ENCODE measurements around the gene LAMP1.

LAMP1 gene

GRCh38 chr13:113273851-113274590, 23.0 kb upstream of the LAMP1 start:
- TF ChIP-seq GLIS3 (CRISPR knock-in tag; IDR thresholded peaks at IDR 0.05) (no peak), SNAI2 (CRISPR knock-in tag; IDR thresholded peaks at IDR 0.05) (no peak), CREB5 (CRISPR knock-in tag; IDR thresholded peaks at IDR 0.05; ENCODE audit: low read depth) (no peak), ZFP3 (CRISPR knock-in tag; IDR thresholded peaks at IDR 0.05) (no peak), CSRNP3 (CRISPR knock-in tag; IDR thresholded peaks at IDR 0.05) (no peak), ARNTL (CRISPR knock-in tag; IDR thresholded peaks at IDR 0.05; ENCODE audit: borderline replicate concordance, low read depth) (no peak), BACH2 (CRISPR knock-in tag; IDR thresholded peaks at IDR 0.05; ENCODE audit: borderline replicate concordance) (no peak), ZFP30 (CRISPR knock-in tag; IDR thresholded peaks at IDR 0.05) (no peak), ZNF70 (CRISPR knock-in tag; IDR thresholded peaks at IDR 0.05) (no peak), POU6F1 (CRISPR knock-in tag; IDR thresholded peaks at IDR 0.05; ENCODE audit: borderline replicate concordance, low read depth) (no peak), RARB (CRISPR knock-in tag; IDR thresholded peaks at IDR 0.05) (no peak), PPARA (CRISPR knock-in tag; IDR thresholded peaks at IDR 0.05; ENCODE audit: borderline replicate concordance) (no peak), ZNF565 (CRISPR knock-in tag; conservative IDR thresholded peaks at IDR 0.05; ENCODE audit: low read depth) (no peak)
- TF ChIP-seq, protein P1, sequence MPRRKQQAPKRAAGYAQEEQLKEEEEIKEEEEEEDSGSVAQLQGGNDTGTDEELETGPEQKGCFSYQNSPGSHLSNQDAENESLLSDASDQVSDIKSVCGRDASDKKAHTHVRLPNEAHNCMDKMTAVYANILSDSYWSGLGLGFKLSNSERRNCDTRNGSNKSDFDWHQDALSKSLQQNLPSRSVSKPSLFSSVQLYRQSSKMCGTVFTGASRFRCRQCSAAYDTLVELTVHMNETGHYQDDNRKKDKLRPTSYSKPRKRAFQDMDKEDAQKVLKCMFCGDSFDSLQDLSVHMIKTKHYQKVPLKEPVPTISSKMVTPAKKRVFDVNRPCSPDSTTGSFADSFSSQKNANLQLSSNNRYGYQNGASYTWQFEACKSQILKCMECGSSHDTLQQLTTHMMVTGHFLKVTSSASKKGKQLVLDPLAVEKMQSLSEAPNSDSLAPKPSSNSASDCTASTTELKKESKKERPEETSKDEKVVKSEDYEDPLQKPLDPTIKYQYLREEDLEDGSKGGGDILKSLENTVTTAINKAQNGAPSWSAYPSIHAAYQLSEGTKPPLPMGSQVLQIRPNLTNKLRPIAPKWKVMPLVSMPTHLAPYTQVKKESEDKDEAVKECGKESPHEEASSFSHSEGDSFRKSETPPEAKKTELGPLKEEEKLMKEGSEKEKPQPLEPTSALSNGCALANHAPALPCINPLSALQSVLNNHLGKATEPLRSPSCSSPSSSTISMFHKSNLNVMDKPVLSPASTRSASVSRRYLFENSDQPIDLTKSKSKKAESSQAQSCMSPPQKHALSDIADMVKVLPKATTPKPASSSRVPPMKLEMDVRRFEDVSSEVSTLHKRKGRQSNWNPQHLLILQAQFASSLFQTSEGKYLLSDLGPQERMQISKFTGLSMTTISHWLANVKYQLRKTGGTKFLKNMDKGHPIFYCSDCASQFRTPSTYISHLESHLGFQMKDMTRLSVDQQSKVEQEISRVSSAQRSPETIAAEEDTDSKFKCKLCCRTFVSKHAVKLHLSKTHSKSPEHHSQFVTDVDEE (CRISPR knock-in tag; IDR thresholded peaks at IDR 0.05), result no peak
- no peak for ATAC-seq

DNA sequence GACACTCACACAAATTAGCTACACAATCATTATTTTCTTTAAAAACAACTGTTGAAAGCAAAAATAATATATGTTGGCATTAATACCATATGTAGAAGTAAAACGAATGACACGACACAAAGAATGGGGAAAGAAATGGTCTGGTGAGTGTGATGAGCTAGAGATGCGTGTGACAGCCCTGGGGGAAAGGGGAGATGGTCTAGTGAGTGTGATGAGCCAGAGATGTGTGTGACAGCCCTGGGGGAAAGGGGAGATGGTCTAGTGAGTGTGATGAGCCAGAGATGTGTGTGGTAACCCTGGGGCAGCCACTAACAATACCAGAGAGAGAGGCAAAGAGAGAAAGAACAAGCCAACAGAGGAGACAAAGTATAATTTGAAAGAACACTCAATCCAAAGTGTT, 22.3 kb upstream of the LAMP1 start:
- ATAC-seq, result no peak
- TF ChIP-seq SNAI2 (CRISPR knock-in tag; IDR thresholded peaks at IDR 0.05), result no peak
- no peak for TF ChIP-seq POU6F1 (CRISPR knock-in tag; IDR thresholded peaks at IDR 0.05; ENCODE audit: borderline replicate concordance, low read depth)
- no peak for TF ChIP-seq ZC3H10 (CRISPR knock-in tag; IDR thresholded peaks at IDR 0.05)
- TF ChIP-seq, protein P2, sequence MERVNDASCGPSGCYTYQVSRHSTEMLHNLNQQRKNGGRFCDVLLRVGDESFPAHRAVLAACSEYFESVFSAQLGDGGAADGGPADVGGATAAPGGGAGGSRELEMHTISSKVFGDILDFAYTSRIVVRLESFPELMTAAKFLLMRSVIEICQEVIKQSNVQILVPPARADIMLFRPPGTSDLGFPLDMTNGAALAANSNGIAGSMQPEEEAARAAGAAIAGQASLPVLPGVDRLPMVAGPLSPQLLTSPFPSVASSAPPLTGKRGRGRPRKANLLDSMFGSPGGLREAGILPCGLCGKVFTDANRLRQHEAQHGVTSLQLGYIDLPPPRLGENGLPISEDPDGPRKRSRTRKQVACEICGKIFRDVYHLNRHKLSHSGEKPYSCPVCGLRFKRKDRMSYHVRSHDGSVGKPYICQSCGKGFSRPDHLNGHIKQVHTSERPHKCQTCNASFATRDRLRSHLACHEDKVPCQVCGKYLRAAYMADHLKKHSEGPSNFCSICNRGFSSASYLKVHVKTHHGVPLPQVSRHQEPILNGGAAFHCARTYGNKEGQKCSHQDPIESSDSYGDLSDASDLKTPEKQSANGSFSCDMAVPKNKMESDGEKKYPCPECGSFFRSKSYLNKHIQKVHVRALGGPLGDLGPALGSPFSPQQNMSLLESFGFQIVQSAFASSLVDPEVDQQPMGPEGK (CRISPR knock-in tag; IDR thresholded peaks at IDR 0.05; ENCODE audit: borderline replicate concordance), result no peak
- no peak for TF ChIP-seq ESRRG (CRISPR knock-in tag; IDR thresholded peaks at IDR 0.05)
- TF ChIP-seq OSR1 (CRISPR knock-in tag; IDR thresholded peaks at IDR 0.05), result no peak
- TF ChIP-seq CREB5 (CRISPR knock-in tag; IDR thresholded peaks at IDR 0.05; ENCODE audit: low read depth), result no peak
- no peak for TF ChIP-seq TOX (CRISPR knock-in tag; IDR thresholded peaks at IDR 0.05; ENCODE audit: borderline replicate concordance)
- TF ChIP-seq GLIS3 (CRISPR knock-in tag; IDR thresholded peaks at IDR 0.05), result no peak
- TF ChIP-seq BACH2 (CRISPR knock-in tag; IDR thresholded peaks at IDR 0.05; ENCODE audit: borderline replicate concordance), result no peak
- TF ChIP-seq PPARA (CRISPR knock-in tag; IDR thresholded peaks at IDR 0.05; ENCODE audit: borderline replicate concordance), result no peak
- no peak for TF ChIP-seq ZNF8 (CRISPR knock-in tag; IDR thresholded peaks at IDR 0.05)

Data from SK-N-SH treated with all-trans-retinoic acid at 6 μM for 48 hours (cell line).